Neural cell (in vitro differentiated cells): ENCODE results near the gene TFB2M. TPM values are rescaled to one million over a fixed set of nuclear protein-coding genes. Genes with fewer than 3 reads are reported as not detected.

ENCODE experiments used
- H2AFZ ChIP-seq: fragments of 200-600, 300-800 bp; sonication (generic), shearing (Covaris generic); 2 replicates; pipeline ENCODE4 v1.6.0; 2014; ENCODE audit warnings: low read depth, mild to moderate bottlenecking, antibody characterized with exemption, low read length, moderate library complexity
- H3F3A ChIP-seq: fragments of 200-600 bp; shearing (Covaris generic); 2 replicates; pipeline ENCODE4 v1.6.1; 2016; ENCODE audit warnings: mild to moderate bottlenecking, moderate library complexity, mixed read lengths, antibody characterized with exemption, low read length; ENCODE audit not compliant: insufficient read depth, poor library complexity, severe bottlenecking
- H3K27ac ChIP-seq: fragments of 200-600, 300-800 bp; sonication (generic), shearing (Covaris generic); 2 replicates; pipeline ENCODE4 v1.5.1; 2014; ENCODE audit warnings: mild to moderate bottlenecking, low read length, moderate library complexity
- H3K27me3 ChIP-seq: fragments of 300-800, 200-600 bp; sonication (generic), shearing (Covaris generic); 2 replicates; pipeline ENCODE4 v1.6.0; 2014; ENCODE audit warnings: mild to moderate bottlenecking, low read depth, low read length, moderate library complexity; ENCODE audit not compliant: insufficient read depth
- H3K36me3 ChIP-seq: fragments of 300-800, 200-600 bp; sonication (generic), shearing (Covaris generic); 2 replicates; pipeline ENCODE4 v1.5.1; 2014; ENCODE audit warnings: mild to moderate bottlenecking, antibody characterized with exemption, low read length, moderate library complexity; ENCODE audit not compliant: insufficient read depth
- H3K4me2 ChIP-seq: fragments of 300-800, 200-600 bp; sonication (generic), shearing (Covaris generic); 2 replicates; pipeline ENCODE4 v1.6.0; 2014; ENCODE audit warnings: mild to moderate bottlenecking, low read length
- H3K4me3 ChIP-seq: fragments of 300-800, 200-600 bp; sonication (generic), shearing (Covaris generic); 2 replicates; pipeline ENCODE4 v1.5.1; 2014; ENCODE audit warnings: mild to moderate bottlenecking, low read length, moderate library complexity
- H3K79me2 ChIP-seq: fragments of 200-600 bp; shearing (Covaris generic); replicated peaks from 2 replicates; pipeline ENCODE4 v1.6.0; 2014; ENCODE audit warnings: mild to moderate bottlenecking, low read length, moderate library complexity; ENCODE audit not compliant: insufficient read depth
- H3K9ac ChIP-seq: fragments of 300-800, 200-600 bp; sonication (generic), shearing (Covaris generic); 2 replicates; pipeline ENCODE4 v1.6.1; 2016; ENCODE audit warnings: mild to moderate bottlenecking, low read length, mixed read lengths
- H3K9me2 ChIP-seq: fragments of 200-600 bp; shearing (Covaris generic); 2 replicates; pipeline ENCODE4 v1.6.1; 2016; ENCODE audit warnings: mild to moderate bottlenecking, low read length, mixed read lengths; ENCODE audit not compliant: insufficient read depth
- H3K9me3 ChIP-seq: fragments of 200-600, 300-800 bp; sonication (generic), shearing (Covaris generic); 2 replicates; pipeline ENCODE4 v1.6.1; 2016; ENCODE audit warnings: mild to moderate bottlenecking, mixed run types, low read length, moderate library complexity, mixed read lengths
- H4K20me1 ChIP-seq: fragments of 200-600 bp; shearing (Covaris generic); 2 replicates; pipeline ENCODE4 v1.6.1; 2016; ENCODE audit warnings: mild to moderate bottlenecking, mixed run types; ENCODE audit not compliant: insufficient read depth
- CTCF ChIP-seq: fragments of 450-650 bp; IDR thresholded peaks from 2 replicates; pipeline ENCODE4 v1.5.1; 2014; ENCODE audit warnings: antibody characterized with exemption, mild to moderate bottlenecking, moderate library complexity; ENCODE audit not compliant: poor library complexity, severe bottlenecking
- EP300 ChIP-seq: fragments of 450-650 bp; conservative IDR thresholded peaks from 2 replicates; pipeline ENCODE4 v1.6.1; 2014; ENCODE audit warnings: antibody characterized with exemption, mild to moderate bottlenecking, moderate library complexity; ENCODE audit not compliant: poor library complexity, severe bottlenecking
- EZH2 ChIP-seq: fragments of 200-600, 300-800 bp; shearing (Covaris generic), sonication (generic); IDR thresholded peaks from 2 replicates; pipeline ENCODE4 v1.6.1; 2014; ENCODE audit warnings: antibody characterized with exemption, low read length, borderline replicate concordance, mild to moderate bottlenecking; ENCODE audit not compliant: insufficient read depth, poor library complexity, severe bottlenecking
- MXI1 ChIP-seq: fragments of 450-650 bp; conservative IDR thresholded peaks from 2 replicates; pipeline ENCODE4 v1.6.1; 2014; ENCODE audit warnings: antibody characterized with exemption, mild to moderate bottlenecking; ENCODE audit not compliant: poor library complexity, severe bottlenecking
- POLR2AphosphoS5 ChIP-seq: IDR thresholded peaks from 2 replicates; pipeline ENCODE4 v1.6.1; 2012
- RAD21 ChIP-seq: fragments of 450-650 bp; conservative IDR thresholded peaks from 2 replicates; pipeline ENCODE4 v1.6.1; 2014; ENCODE audit warnings: antibody characterized with exemption, mild to moderate bottlenecking, moderate library complexity
- REST ChIP-seq: IDR thresholded peaks from 2 replicates; pipeline ENCODE4 v1.6.1; 2012; ENCODE audit warnings: borderline replicate concordance
- SMC3 ChIP-seq: fragments of 450-650 bp; conservative IDR thresholded peaks from 2 replicates; pipeline ENCODE4 v1.6.1; 2014; ENCODE audit warnings: antibody characterized with exemption, mild to moderate bottlenecking, moderate library complexity; ENCODE audit not compliant: poor library complexity
- TAF1 ChIP-seq: IDR thresholded peaks from 2 replicates; pipeline ENCODE4 v1.6.1; 2012; ENCODE audit warnings: low read depth
- polyA plus RNA-seq: library from polyadenylated mRNA; depleted of rRNA; stranded (reverse); fragments of >200 nt; gene quantifications from 2 replicates; pipeline ENCODE4 v1.2.3, GENCODE V29; 2014

Gene TFB2M
- polyA plus RNA-seq, 1 donor from 2014 or later, result 19.2 TPM

GRCh38 chr1:246569248-246570238 is 3.5 kb upstream of the TFB2M start:
- no peaks in the 10 kb centered on the region for H3F3A ChIP-seq
- peaks cover 49% of the 10 kb centered on the region for H3K79me2 ChIP-seq
- H3K9me3 ChIP-seq, result no peaks in the 10 kb centered on the region
- H2AFZ ChIP-seq, result no peak overlapping the region
- H3K27me3 ChIP-seq, result no peaks in the 10 kb centered on the region
- TF ChIP-seq MXI1 (no peak), REST (no peak), POLR2AphosphoS5 (no peak), CTCF (no peak), SMC3 (no peak), EZH2 (no peak), RAD21 (no peak), EP300 (no peak), TAF1 (no peak)
- H3K36me3 ChIP-seq, result no peaks in the 10 kb centered on the region
- H3K9me2 ChIP-seq, result no peaks in the 10 kb centered on the region
- no peaks in the 10 kb centered on the region for H4K20me1 ChIP-seq
- H3K9ac ChIP-seq, result no peak overlapping the region
- H3K4me3 ChIP-seq, result peak overlapping the region; percentile 17
- H3K27ac ChIP-seq, result no peak overlapping the region
- no peak overlapping the region for H3K4me2 ChIP-seq

GRCh38 chr1:246567646-246568235 is 1.7 kb upstream of the TFB2M start:
- Histone ChIP-seq H3K79me2 (peaks cover 56% of the 10 kb centered on the region), H3K27me3 (no peaks in the 10 kb centered on the region), H2AFZ (no peak overlapping the region), H4K20me1 (no peaks in the 10 kb centered on the region), H3K36me3 (no peaks in the 10 kb centered on the region), H3K9me2 (no peaks in the 10 kb centered on the region), H3K9me3 (no peaks in the 10 kb centered on the region), H3F3A (no peaks in the 10 kb centered on the region), H3K9ac (peak overlapping the region; percentile 87), H3K4me3 (peak overlapping the region; percentile 92), H3K27ac (no peak overlapping the region), H3K4me2 (peak overlapping the region; percentile 71)
- TF ChIP-seq CTCF (no peak), EP300 (no peak), POLR2AphosphoS5 (no peak), EZH2 (no peak), SMC3 (no peak), RAD21 (no peak), MXI1 (no peak), TAF1 (no peak), REST (no peak)
